Peyer's patch (tissue), 4 donors: ENCODE data around the gene SPATA6.

Experiments used
- POLR2A ChIP-seq, 2 donors: fragments of 450-650 bp; IDR thresholded peaks; one replicate each; pipeline ENCODE4 v1.5.1; 2017; ENCODE audit warnings: antibody characterized with exemption in 2 of 2, mild to moderate bottlenecking in 2 of 2, moderate library complexity in 2 of 2
- TF ChIP-seq, protein P1 (sequence below), 6 experiments: fragments of 450-650 bp in 4 of 6; fragments of 200-600 bp in 2 of 6; sonication (generic) in 1 of 6; IDR thresholded peaks; one replicate each; pipeline ENCODE4 v1.5.1; 2017 to 2019; ENCODE audit warnings: antibody characterized with exemption in 6 of 6, mild to moderate bottlenecking in 3 of 6, moderate library complexity in 1 of 6

DNA sequence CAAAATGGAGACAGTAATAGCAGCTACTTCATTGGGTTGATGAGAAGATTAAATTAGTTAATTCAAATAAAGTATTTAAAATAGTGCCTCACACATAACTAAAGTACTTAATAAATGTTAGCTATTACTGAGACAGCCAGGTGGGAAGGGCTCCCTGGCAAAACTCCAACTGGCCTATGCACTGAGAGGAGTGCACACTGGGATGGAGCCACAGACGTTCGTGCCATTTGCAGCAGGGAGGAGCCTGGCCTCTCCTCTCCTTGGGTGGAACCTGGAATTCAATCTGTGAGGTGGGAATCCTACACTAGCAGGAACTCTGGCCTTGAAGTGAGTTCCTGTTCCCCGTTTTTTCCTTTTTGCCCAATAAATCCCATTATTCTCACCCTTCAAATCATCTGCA lies 221.4 kb downstream of the SPATA6 start:
- TF ChIP-seq, protein P1, sequence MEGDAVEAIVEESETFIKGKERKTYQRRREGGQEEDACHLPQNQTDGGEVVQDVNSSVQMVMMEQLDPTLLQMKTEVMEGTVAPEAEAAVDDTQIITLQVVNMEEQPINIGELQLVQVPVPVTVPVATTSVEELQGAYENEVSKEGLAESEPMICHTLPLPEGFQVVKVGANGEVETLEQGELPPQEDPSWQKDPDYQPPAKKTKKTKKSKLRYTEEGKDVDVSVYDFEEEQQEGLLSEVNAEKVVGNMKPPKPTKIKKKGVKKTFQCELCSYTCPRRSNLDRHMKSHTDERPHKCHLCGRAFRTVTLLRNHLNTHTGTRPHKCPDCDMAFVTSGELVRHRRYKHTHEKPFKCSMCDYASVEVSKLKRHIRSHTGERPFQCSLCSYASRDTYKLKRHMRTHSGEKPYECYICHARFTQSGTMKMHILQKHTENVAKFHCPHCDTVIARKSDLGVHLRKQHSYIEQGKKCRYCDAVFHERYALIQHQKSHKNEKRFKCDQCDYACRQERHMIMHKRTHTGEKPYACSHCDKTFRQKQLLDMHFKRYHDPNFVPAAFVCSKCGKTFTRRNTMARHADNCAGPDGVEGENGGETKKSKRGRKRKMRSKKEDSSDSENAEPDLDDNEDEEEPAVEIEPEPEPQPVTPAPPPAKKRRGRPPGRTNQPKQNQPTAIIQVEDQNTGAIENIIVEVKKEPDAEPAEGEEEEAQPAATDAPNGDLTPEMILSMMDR (IDR thresholded peaks at IDR 0.05), result no peak
- TF ChIP-seq POLR2A (IDR thresholded peaks at IDR 0.05), result no peak
